ENCODE data around the gene UNC5B. TPM values are rescaled to one million over a fixed set of nuclear protein-coding genes. Genes with fewer than 3 reads are reported as not detected.

UNC5B gene
- total and polyA plus RNA-seq, 2 experiments from 2014 or later: 2.7 to 6.5 TPM

GRCh38 chr10:71204746-71205145 lies 7.6 kb upstream of the UNC5B start:
- H3K9ac ChIP-seq: no peak overlapping the region
- no peaks in the 10 kb centered on the region for H3K79me2 ChIP-seq (ENCODE audit: insufficient read depth)
- WGBS, 2 experiments (ENCODE audit: low coverage in 1 of 2, low lambda C conversion rate in 2 of 2, missing lambda C conversion rate in 2 of 2): 4 to 5% methylated on average over 2 of the region's 2 CpGs
- H3K36me3 ChIP-seq (ENCODE audit: low read depth): no peaks in the 10 kb centered on the region
- H3F3A ChIP-seq (ENCODE audit: insufficient read depth): no peaks in the 10 kb centered on the region
- H3K4me1 ChIP-seq (ENCODE audit: insufficient read depth): peaks cover 14% of the 10 kb centered on the region
- H3K9me3 ChIP-seq (ENCODE audit: low read depth): no peaks in the 10 kb centered on the region
- H3K27ac ChIP-seq: no peak overlapping the region
- no peak for TF ChIP-seq EZH2 (IDR thresholded peaks at IDR 0.05; ENCODE audit: insufficient read depth, poor library complexity, severe bottlenecking)
- TF ChIP-seq EZH2phosphoT487 (IDR thresholded peaks at IDR 0.05; ENCODE audit: insufficient read depth, low read depth): no peak
- in situ Hi-C loops (cut with MboI): loop anchor here (10.0 kb wide), 1 partner anchor 280 kb away; no protein-coding TSS in a partner anchor
- H4K20me1 ChIP-seq (ENCODE audit: insufficient read depth): no peaks in the 10 kb centered on the region
- peak; percentile 44 for DNase-seq
- H3K4me2 ChIP-seq (ENCODE audit: unreplicated experiment): no peak overlapping the region
- no peaks in the 10 kb centered on the region for H3K9me2 ChIP-seq (ENCODE audit: insufficient read depth)
- H3K4me3 ChIP-seq: no peak overlapping the region
- peaks cover 45% of the 10 kb centered on the region for H3K27me3 ChIP-seq (replicated peaks; ENCODE audit: insufficient read depth)
- H2AFZ ChIP-seq: no peak overlapping the region

- DNase-seq: peak; percentile 65
- Histone ChIP-seq H3F3A (ENCODE audit: insufficient read depth) (no peaks in the 10 kb centered on the region), H3K4me1 (ENCODE audit: insufficient read depth) (peaks cover 14% of the 10 kb centered on the region), H2AFZ (no peak overlapping the region), H3K27me3 (replicated peaks; ENCODE audit: insufficient read depth) (peaks cover 50% of the 10 kb centered on the region), H3K9me3 (ENCODE audit: low read depth) (no peaks in the 10 kb centered on the region), H3K79me2 (ENCODE audit: insufficient read depth) (no peaks in the 10 kb centered on the region), H3K4me2 (ENCODE audit: unreplicated experiment) (no peak overlapping the region), H3K4me3 (no peak overlapping the region), H3K9ac (no peak overlapping the region), H3K27ac (no peak overlapping the region), H3K9me2 (ENCODE audit: insufficient read depth) (no peaks in the 10 kb centered on the region), H4K20me1 (ENCODE audit: insufficient read depth) (no peaks in the 10 kb centered on the region), H3K36me3 (ENCODE audit: low read depth) (no peaks in the 10 kb centered on the region)
- TF ChIP-seq EZH2 (IDR thresholded peaks at IDR 0.05; ENCODE audit: insufficient read depth, poor library complexity, severe bottlenecking) (no peak), EZH2phosphoT487 (IDR thresholded peaks at IDR 0.05; ENCODE audit: insufficient read depth, low read depth) (0 out of 2 replicates have a peak, but pooled peaks have one; percentile 41)
- 16 to 18% methylated on average over 4 of the region's 4 CpGs for WGBS, 2 experiments (ENCODE audit: low coverage in 1 of 2, low lambda C conversion rate in 2 of 2, missing lambda C conversion rate in 2 of 2)
- in situ Hi-C loops (cut with MboI): loop anchor here (10.0 kb wide), 1 partner anchor 281 kb away; no protein-coding TSS in a partner anchor
Observed at GRCh38 chr10:71205468-71205867, 6.9 kb upstream of the UNC5B start.

- no peaks in the 10 kb centered on the region for H3K9me3 ChIP-seq (ENCODE audit: low read depth)
- no peak overlapping the region for H3K4me3 ChIP-seq
- H4K20me1 ChIP-seq (ENCODE audit: insufficient read depth): no peaks in the 10 kb centered on the region
- no peak overlapping the region for H3K4me2 ChIP-seq (ENCODE audit: unreplicated experiment)
- H3F3A ChIP-seq (ENCODE audit: insufficient read depth): no peaks in the 10 kb centered on the region
- H3K79me2 ChIP-seq (ENCODE audit: insufficient read depth): no peaks in the 10 kb centered on the region
- TF ChIP-seq EZH2 (IDR thresholded peaks at IDR 0.05; ENCODE audit: insufficient read depth, poor library complexity, severe bottlenecking) (no peak), EZH2phosphoT487 (IDR thresholded peaks at IDR 0.05; ENCODE audit: insufficient read depth, low read depth) (no peak)
- H3K27me3 ChIP-seq (replicated peaks; ENCODE audit: insufficient read depth): peaks cover 51% of the 10 kb centered on the region
- in situ Hi-C loops (cut with MboI): loop anchor here (10.0 kb wide), 1 partner anchor 282 kb away; no protein-coding TSS in a partner anchor
- H3K9ac ChIP-seq: no peak overlapping the region
- H3K36me3 ChIP-seq (ENCODE audit: low read depth): no peaks in the 10 kb centered on the region
- WGBS, 2 experiments (ENCODE audit: low coverage in 1 of 2, low lambda C conversion rate in 2 of 2, missing lambda C conversion rate in 2 of 2): 78% methylated on average over 1 of the region's 1 CpG; no CpG with 5 or more reads in 1 of the 2 experiments
- H3K4me1 ChIP-seq (ENCODE audit: insufficient read depth): peaks cover 14% of the 10 kb centered on the region
- no peak overlapping the region for H3K27ac ChIP-seq
- DNase-seq: no peak
- no peaks in the 10 kb centered on the region for H3K9me2 ChIP-seq (ENCODE audit: insufficient read depth)
- H2AFZ ChIP-seq: no peak overlapping the region
Observed at GRCh38 chr10:71206911-71207310, 5.5 kb upstream of the UNC5B start.

GRCh38 chr10:71207578-71207977 lies 4.8 kb upstream of the UNC5B start:
- no peak overlapping the region for H3K9ac ChIP-seq
- TF ChIP-seq EZH2 (IDR thresholded peaks at IDR 0.05; ENCODE audit: insufficient read depth, poor library complexity, severe bottlenecking): no peak
- no peak for TF ChIP-seq EZH2phosphoT487 (IDR thresholded peaks at IDR 0.05; ENCODE audit: insufficient read depth, low read depth)
- H3K4me3 ChIP-seq: no peak overlapping the region
- no peaks in the 10 kb centered on the region for H3K9me3 ChIP-seq (ENCODE audit: low read depth)
- no peaks in the 10 kb centered on the region for H3K79me2 ChIP-seq (ENCODE audit: insufficient read depth)
- in situ Hi-C loops (cut with MboI): loop anchor here (10.0 kb wide), 1 partner anchor 283 kb away; no protein-coding TSS in a partner anchor
- no peaks in the 10 kb centered on the region for H3K36me3 ChIP-seq (ENCODE audit: low read depth)
- peaks cover 44% of the 10 kb centered on the region for H3K27me3 ChIP-seq (replicated peaks; ENCODE audit: insufficient read depth)
- H3F3A ChIP-seq (ENCODE audit: insufficient read depth): no peaks in the 10 kb centered on the region
- H4K20me1 ChIP-seq (ENCODE audit: insufficient read depth): no peaks in the 10 kb centered on the region
- H3K27ac ChIP-seq: no peak overlapping the region
- no peak for DNase-seq
- no peak overlapping the region for H2AFZ ChIP-seq
- H3K4me2 ChIP-seq (ENCODE audit: unreplicated experiment): no peak overlapping the region
- no peaks in the 10 kb centered on the region for H3K9me2 ChIP-seq (ENCODE audit: insufficient read depth)
- H3K4me1 ChIP-seq (ENCODE audit: insufficient read depth): peaks cover 14% of the 10 kb centered on the region

- no peaks in the 10 kb centered on the region for H3K36me3 ChIP-seq (ENCODE audit: low read depth)
- peaks cover 14% of the 10 kb centered on the region for H3K4me1 ChIP-seq (ENCODE audit: insufficient read depth)
- H3K27ac ChIP-seq: no peak overlapping the region
- H3K9me2 ChIP-seq (ENCODE audit: insufficient read depth): no peaks in the 10 kb centered on the region
- DNase-seq: no peak
- WGBS, 2 experiments (ENCODE audit: low coverage in 1 of 2, low lambda C conversion rate in 2 of 2, missing lambda C conversion rate in 2 of 2): 21 to 22% methylated on average over 4 of the region's 4 CpGs
- no peaks in the 10 kb centered on the region for H3K9me3 ChIP-seq (ENCODE audit: low read depth)
- in situ Hi-C loops (cut with MboI): loop anchor here (10.0 kb wide), 1 partner anchor 285 kb away; no protein-coding TSS in a partner anchor
- H3K4me3 ChIP-seq: no peak overlapping the region
- TF ChIP-seq EZH2 (IDR thresholded peaks at IDR 0.05; ENCODE audit: insufficient read depth, poor library complexity, severe bottlenecking): no peak
- no peak for TF ChIP-seq EZH2phosphoT487 (IDR thresholded peaks at IDR 0.05; ENCODE audit: insufficient read depth, low read depth)
- H3K79me2 ChIP-seq (ENCODE audit: insufficient read depth): no peaks in the 10 kb centered on the region
- no peaks in the 10 kb centered on the region for H4K20me1 ChIP-seq (ENCODE audit: insufficient read depth)
- peak overlapping the region; percentile 78 for H3K4me2 ChIP-seq (ENCODE audit: unreplicated experiment)
- H3F3A ChIP-seq (ENCODE audit: insufficient read depth): no peaks in the 10 kb centered on the region
- peaks cover 27% of the 10 kb centered on the region for H3K27me3 ChIP-seq (replicated peaks; ENCODE audit: insufficient read depth)
- no peak overlapping the region for H2AFZ ChIP-seq
- no peak overlapping the region for H3K9ac ChIP-seq
Observed at GRCh38 chr10:71209352-71209715, 3.0 kb upstream of the UNC5B start.
